WTC11 (cell line): ENCODE measurements around the gene EPC1. TPM values are rescaled to one million over a fixed set of nuclear protein-coding genes. Genes with fewer than 3 reads are reported as not detected.

Experiments used
- ATAC-seq: fragments of 200-7000 bp; cut with Tn5 transposase; 2 replicates; pipeline ENCODE4 v1.10.0; 2021; ENCODE audit warnings: mild to moderate bottlenecking, moderate library complexity
- CTCF ChIA-PET: fragments of 300-600 bp; sonication (Branson Sonifier 250); formaldehyde crosslinking; loops from one replicate; lab custom pipeline; 2021; ENCODE audit warnings: antibody characterized with exemption; lab: Charles Lee
- POLR2A ChIA-PET: fragments of 350-600 bp; sonication (Branson Sonifier 250); formaldehyde crosslinking; loops from one replicate; lab custom pipeline; 2021; ENCODE audit warnings: antibody characterized with exemption; lab: Charles Lee
- DNase-seq: peaks from one replicate; pipeline ENCODE4 v3.0.0; 2021; ENCODE audit warnings: low spot score
- H3K27ac Mint-ChIP-seq: 2 replicates; pipeline ENCODE4 v1.8.0; 2021; ENCODE audit warnings: mixed read lengths
- H3K27me3 Mint-ChIP-seq: 2 replicates; pipeline ENCODE4 v1.8.0; 2021; ENCODE audit warnings: low read depth, mild to moderate bottlenecking, moderate library complexity, mixed read lengths
- H3K36me3 Mint-ChIP-seq: 2 replicates; pipeline ENCODE4 v1.8.0; 2021; ENCODE audit warnings: mixed read lengths
- H3K4me1 Mint-ChIP-seq: 2 replicates; pipeline ENCODE4 v1.8.0; 2022; ENCODE audit warnings: mixed read lengths
- H3K4me3 Mint-ChIP-seq: 2 replicates; pipeline ENCODE4 v1.8.0; 2021; ENCODE audit warnings: mild to moderate bottlenecking, moderate library complexity, mixed read lengths
- H3K9me3 Mint-ChIP-seq: 2 replicates; pipeline ENCODE4 v1.8.0; 2021; ENCODE audit warnings: mixed read lengths
- ARID4B ChIP-seq: sonication (generic); formaldehyde crosslinking; IDR thresholded peaks from 2 replicates; pipeline ENCODE4 v1.8.0; 2023; ENCODE audit warnings: missing genetic modification reagents, mild to moderate bottlenecking, borderline replicate concordance
- E2F4 ChIP-seq: sonication (generic); formaldehyde crosslinking; IDR thresholded peaks from 2 replicates; pipeline ENCODE4 v1.8.1; 2022; ENCODE audit warnings: low read depth, mild to moderate bottlenecking, moderate library complexity, missing genetic modification reagents, borderline replicate concordance
- IRF1 ChIP-seq: sonication (generic); formaldehyde crosslinking; IDR thresholded peaks from 2 replicates; pipeline ENCODE4 v1.8.0; 2023; ENCODE audit warnings: missing genetic modification reagents
- JAZF1 ChIP-seq: fragments of 250-450 bp; sonication (Bioruptor Pico); IDR thresholded peaks from 2 replicates; pipeline ENCODE4 v1.9.0; 2021; ENCODE audit warnings: moderate library complexity, mild to moderate bottlenecking, inconsistent platforms
- KAT7 ChIP-seq: sonication (generic); formaldehyde crosslinking; IDR thresholded peaks from 2 replicates; pipeline ENCODE4 v1.8.1; 2023; ENCODE audit warnings: missing genetic modification reagents, mild to moderate bottlenecking, borderline replicate concordance
- MAX ChIP-seq: sonication (generic); formaldehyde crosslinking; IDR thresholded peaks from 2 replicates; pipeline ENCODE4 v1.8.0; 2022; ENCODE audit warnings: mild to moderate bottlenecking, missing genetic modification reagents
- MYBL2 ChIP-seq: sonication (generic); formaldehyde crosslinking; IDR thresholded peaks from 2 replicates; pipeline ENCODE4 v1.8.1; 2023; ENCODE audit warnings: mild to moderate bottlenecking, moderate library complexity, missing genetic modification reagents
- SOX15 ChIP-seq: fragments of 250-450 bp; sonication (Bioruptor Pico); IDR thresholded peaks from 2 replicates; pipeline ENCODE4 v1.9.0; 2021; ENCODE audit warnings: mild to moderate bottlenecking
- SP1 ChIP-seq: sonication (generic); formaldehyde crosslinking; conservative IDR thresholded peaks from 2 replicates; pipeline ENCODE4 v1.8.1; 2022; ENCODE audit warnings: missing genetic modification reagents
- TP53 ChIP-seq: sonication (generic); formaldehyde crosslinking; IDR thresholded peaks from 2 replicates; pipeline ENCODE4 v1.8.1; 2023; ENCODE audit warnings: mild to moderate bottlenecking, missing genetic modification reagents
- ZBTB43 ChIP-seq: sonication (generic); formaldehyde crosslinking; IDR thresholded peaks from 2 replicates; pipeline ENCODE4 v1.8.1; 2023; ENCODE audit warnings: mild to moderate bottlenecking, missing genetic modification reagents
- ZNF263 ChIP-seq: sonication (generic); formaldehyde crosslinking; IDR thresholded peaks from 2 replicates; pipeline ENCODE4 v1.8.1; 2022; ENCODE audit warnings: low read depth, mild to moderate bottlenecking, moderate library complexity, missing genetic modification reagents
- ZNF396 ChIP-seq: fragments of 250-450 bp; sonication (Bioruptor Pico); IDR thresholded peaks from 2 replicates; pipeline ENCODE4 v1.8.0; 2021; ENCODE audit warnings: mild to moderate bottlenecking, moderate library complexity, borderline replicate concordance
- ZNF532 ChIP-seq: fragments of 250-450 bp; sonication (Bioruptor Pico); IDR thresholded peaks from 2 replicates; pipeline ENCODE4 v1.9.0; 2021; ENCODE audit warnings: mild to moderate bottlenecking, borderline replicate concordance
- total RNA-seq: library from RNA; stranded (reverse); gene quantifications from 3 replicates; pipeline ENCODE4 v1.2.3, GENCODE V29; 2021

The EPC1 gene
- total RNA-seq, 1 experiment from 2014 or later = 22.5 TPM

- Mint-ChIP-seq H3K27ac (no peak overlapping the region), H3K36me3 (no peaks in the 10 kb centered on the region), H3K9me3 (no peaks in the 10 kb centered on the region), H3K4me1 (no peaks in the 10 kb centered on the region), H3K4me3 (no peak overlapping the region), H3K27me3 (no peaks in the 10 kb centered on the region)
- DNase-seq (no peak), ATAC-seq (no peak)
- no peak for TF ChIP-seq ZNF532 (CRISPR knock-in tag)
- no peak for TF ChIP-seq E2F4 (CRISPR knock-in tag)
- TF ChIP-seq ZNF396 (CRISPR knock-in tag) = no peak
- TF ChIP-seq ZBTB43 (CRISPR knock-in tag) = no peak
- no peak for TF ChIP-seq ZNF263 (CRISPR knock-in tag)
- ChIA-PET CTCF (interaction anchor here (0.7 to 1.4 kb wide), 2 partner anchors 12 to 300 kb away, joined by 3 to 6 read pairs; no protein-coding TSS in a partner anchor), POLR2A (no interaction called here)
Observed at GRCh38 chr10:32244421-32245207, 102.3 kb downstream of the EPC1 start.

- DNase-seq (no peak), ATAC-seq (no peak)
- Mint-ChIP-seq H3K4me1 (no peaks in the 10 kb centered on the region), H3K27me3 (no peaks in the 10 kb centered on the region), H3K36me3 (no peaks in the 10 kb centered on the region), H3K27ac (no peak overlapping the region), H3K4me3 (no peak overlapping the region), H3K9me3 (no peaks in the 10 kb centered on the region)
- CTCF ChIA-PET = interaction anchor here (1.4 kb wide), 1 partner anchor 13 kb away, joined by 6 read pairs; no protein-coding TSS in a partner anchor
- POLR2A ChIA-PET = no interaction called here
- TF ChIP-seq ZBTB43 (CRISPR knock-in tag) = no peak
- no peak for TF ChIP-seq ZNF532 (CRISPR knock-in tag)
- TF ChIP-seq JAZF1 (CRISPR knock-in tag) = no peak
- TF ChIP-seq SP1 = no peak
- TF ChIP-seq SOX15 = no peak
- TF ChIP-seq ARID4B (CRISPR knock-in tag) = no peak
- no peak for TF ChIP-seq IRF1 (CRISPR knock-in tag)
- no peak for TF ChIP-seq TP53 (CRISPR knock-in tag)
- no peak for TF ChIP-seq MYBL2 (CRISPR knock-in tag)
- no peak for TF ChIP-seq MAX (CRISPR knock-in tag)
- TF ChIP-seq KAT7 (CRISPR knock-in tag) = no peak
Observed at GRCh38 chr10:32244011-32244410, 102.9 kb downstream of the EPC1 start.
